ENCODE measurements around the gene ARIH1. TPM values are rescaled to one million over a fixed set of nuclear protein-coding genes. Genes with fewer than 3 reads are reported as not detected.
"Not testable (repeated sequence)": the region's sequence is repeated elsewhere in the genome, so short reads cannot be mapped to it uniquely, and the experiment has no call there.

ARIH1 gene
- total and polyA plus RNA-seq, 2 of the 4 experiments (the other 2 are of a cell fraction) = 24.0 to 41.2 TPM

DNA sequence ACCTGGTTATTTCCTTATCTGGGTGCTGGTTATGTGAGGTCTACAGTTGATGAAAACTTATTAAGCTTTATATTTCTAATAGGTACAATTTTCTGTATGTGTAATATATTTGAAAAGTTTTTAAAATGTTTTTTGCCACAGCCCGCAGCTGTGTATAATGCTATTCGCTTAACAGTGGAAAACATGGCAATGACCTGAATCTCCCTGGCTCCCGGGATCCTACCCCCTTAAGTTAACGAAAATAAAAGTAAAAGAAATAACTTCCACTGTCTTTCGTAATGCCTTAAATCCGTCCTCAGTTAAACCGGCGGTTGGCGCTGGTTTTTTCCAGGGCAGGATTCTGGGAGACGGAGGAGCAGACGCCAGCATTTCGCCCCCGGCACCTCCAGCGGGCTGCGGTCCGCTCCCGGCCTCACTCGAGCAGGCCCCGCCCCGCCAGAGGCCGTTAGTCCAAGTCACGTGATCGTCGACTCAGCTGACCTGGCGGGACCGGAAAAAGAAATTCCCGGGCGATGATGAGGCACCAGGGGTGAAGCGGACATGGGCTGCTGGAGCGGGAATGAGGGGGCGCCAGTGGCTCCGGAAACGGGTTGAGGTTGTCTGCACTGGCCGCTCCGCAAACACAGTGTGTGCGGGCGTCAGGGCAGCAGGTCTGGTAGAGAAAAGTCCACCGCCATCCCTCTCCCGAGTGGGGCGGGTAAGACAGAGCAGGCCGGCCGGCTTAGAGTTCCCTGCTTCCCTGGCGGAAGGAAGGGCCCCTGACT lies 162.6 kb downstream of the ARIH1 start:
- H3K4me2 ChIP-seq (ENCODE audit: low read depth, low read length); H4K20me1 ChIP-seq (ENCODE audit: insufficient read depth, low read length); H3K14ac ChIP-seq (replicated peaks; ENCODE audit: low read depth, low read length); H2BK120ac ChIP-seq (ENCODE audit: low read depth, low read length); POLR2A ChIA-PET (ENCODE audit: unreplicated experiment); H3K18ac ChIP-seq (ENCODE audit: low read depth, low read length); H3K9me3 ChIP-seq (ENCODE audit: control insufficient read depth, insufficient read depth, low read length); H3K4ac ChIP-seq (ENCODE audit: low read depth, low read length); H2AK9ac ChIP-seq (replicated peaks; ENCODE audit: low read depth, low read length, poor library complexity); intact Hi-C loops (cut with micrococcal nuclease); H3K9ac ChIP-seq (ENCODE audit: low read depth, low read length); H2BK20ac ChIP-seq (ENCODE audit: low read depth, low read length); H3K79me1 ChIP-seq (ENCODE audit: low read depth in 1 of 2, low read length in 2 of 2); H2AFZ ChIP-seq (replicated peaks; ENCODE audit: low read length, poor library complexity); H2BK5ac ChIP-seq (ENCODE audit: low read depth, low read length, poor library complexity, severe bottlenecking); H3K9me1 ChIP-seq (ENCODE audit: insufficient read depth, low read length); H3K36me3 ChIP-seq (ENCODE audit: control insufficient read depth, insufficient read depth, low read length); H2BK15ac ChIP-seq (ENCODE audit: low read depth, low read length); H3K27me3 ChIP-seq (ENCODE audit: control insufficient read depth, insufficient read depth, low read length); dilution Hi-C loops (cut with HindIII; ENCODE audit: low sequenced_read_pairs, unreplicated experiment); H3K4me1 ChIP-seq (ENCODE audit: control insufficient read depth, insufficient read depth, low read length); H3K23ac ChIP-seq (ENCODE audit: low read depth, low read length); BruUV-seq (replicated peaks); H2AK5ac ChIP-seq (ENCODE audit: low read depth, low read length); H3K27ac ChIP-seq (ENCODE audit: insufficient read depth, low read length); H4K91ac ChIP-seq (ENCODE audit: insufficient read depth, low read depth, low read length); CTCF ChIA-PET; H3K56ac ChIP-seq (ENCODE audit: extremely low read depth, insufficient read depth, low read length): not testable (repeated sequence)
- ATAC-seq (ENCODE audit: low read depth) = peak; percentile 96
- TF ChIP-seq, protein P1, sequence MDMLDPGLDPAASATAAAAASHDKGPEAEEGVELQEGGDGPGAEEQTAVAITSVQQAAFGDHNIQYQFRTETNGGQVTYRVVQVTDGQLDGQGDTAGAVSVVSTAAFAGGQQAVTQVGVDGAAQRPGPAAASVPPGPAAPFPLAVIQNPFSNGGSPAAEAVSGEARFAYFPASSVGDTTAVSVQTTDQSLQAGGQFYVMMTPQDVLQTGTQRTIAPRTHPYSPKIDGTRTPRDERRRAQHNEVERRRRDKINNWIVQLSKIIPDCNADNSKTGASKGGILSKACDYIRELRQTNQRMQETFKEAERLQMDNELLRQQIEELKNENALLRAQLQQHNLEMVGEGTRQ (IDR thresholded peaks at IDR 0.05; ENCODE audit: low read depth, low read length) = peak; percentile 38; the same call in 1 of the 2 replicates
- WGBS, 2 experiments (ENCODE audit: extremely low coverage in 2 of 2, insufficient read length in 1 of 2) = no CpG with 5 or more reads among the region's 43 CpGs
- peak overlapping the region; percentile 53; the same call in 1 of the 2 replicates for H4K5ac ChIP-seq (ENCODE audit: low read depth, low read length)
- in situ Hi-C loops (cut with MboI; ENCODE audit: low sequenced_read_pairs) = loop anchor here (25.0 kb wide), 1 partner anchor 1476 kb away; no protein-coding TSS in a partner anchor
- peak overlapping the region in 1 of 2 experiments; percentile 68; a peak in 1 of 4 replicates for H4K8ac ChIP-seq (ENCODE audit: low read depth in 2 of 2, low read length in 2 of 2)
- peak overlapping the region; percentile 38 for H3K4me3 ChIP-seq (ENCODE audit: insufficient read depth, low read depth, low read length)
- DNase-seq = peak; percentile 47

GRCh38 chr15:72639759-72640483 lies 165.8 kb downstream of the ARIH1 start:
- H3K4me1 ChIP-seq (ENCODE audit: control insufficient read depth, insufficient read depth, low read length); H3K27ac ChIP-seq (ENCODE audit: insufficient read depth, low read length); H4K8ac ChIP-seq (ENCODE audit: low read depth in 2 of 2, low read length in 2 of 2); H3K79me1 ChIP-seq (ENCODE audit: low read depth in 1 of 2, low read length in 2 of 2); H3K9me1 ChIP-seq (ENCODE audit: insufficient read depth, low read length); H3K4me3 ChIP-seq (ENCODE audit: insufficient read depth, low read depth, low read length); H2AFZ ChIP-seq (replicated peaks; ENCODE audit: low read length, poor library complexity); H3K4ac ChIP-seq (ENCODE audit: low read depth, low read length); H4K20me1 ChIP-seq (ENCODE audit: insufficient read depth, low read length); H4K91ac ChIP-seq (ENCODE audit: insufficient read depth, low read depth, low read length); H2BK120ac ChIP-seq (ENCODE audit: low read depth, low read length); H3K4me2 ChIP-seq (ENCODE audit: low read depth, low read length); H3K27me3 ChIP-seq (ENCODE audit: control insufficient read depth, insufficient read depth, low read length); BruUV-seq (replicated peaks); ATAC-seq (ENCODE audit: low read depth); H2AK5ac ChIP-seq (ENCODE audit: low read depth, low read length); dilution Hi-C loops (cut with HindIII; ENCODE audit: low sequenced_read_pairs, unreplicated experiment); CTCF ChIA-PET; intact Hi-C loops (cut with micrococcal nuclease); H3K56ac ChIP-seq (ENCODE audit: extremely low read depth, insufficient read depth, low read length); H3K14ac ChIP-seq (replicated peaks; ENCODE audit: low read depth, low read length); H3K9me3 ChIP-seq (ENCODE audit: control insufficient read depth, insufficient read depth, low read length); H2BK5ac ChIP-seq (ENCODE audit: low read depth, low read length, poor library complexity, severe bottlenecking); DNase-seq; POLR2A ChIA-PET (ENCODE audit: unreplicated experiment); H3K18ac ChIP-seq (ENCODE audit: low read depth, low read length); H2BK15ac ChIP-seq (ENCODE audit: low read depth, low read length); H4K5ac ChIP-seq (ENCODE audit: low read depth, low read length); H3K36me3 ChIP-seq (ENCODE audit: control insufficient read depth, insufficient read depth, low read length); H2AK9ac ChIP-seq (replicated peaks; ENCODE audit: low read depth, low read length, poor library complexity); H2BK20ac ChIP-seq (ENCODE audit: low read depth, low read length); H3K9ac ChIP-seq (ENCODE audit: low read depth, low read length); H3K23ac ChIP-seq (ENCODE audit: low read depth, low read length): not testable (repeated sequence)
- whole genome bisulfite sequencing, 2 experiments (ENCODE audit: extremely low coverage in 2 of 2, insufficient read length in 1 of 2) = no CpG with 5 or more reads among the region's 26 CpGs
- in situ Hi-C loops (cut with MboI; ENCODE audit: low sequenced_read_pairs) = loop anchor here (25.0 kb wide), 1 partner anchor 1472 kb away; no protein-coding TSS in a partner anchor

Data from IMR-90 (cell line).